ENCODE measurements around the gene ST7. TPM values are rescaled to one million over a fixed set of nuclear protein-coding genes. Genes with fewer than 3 reads are reported as not detected.

ST7 gene
- polyA plus RNA-seq, 2 of the 4 experiments (the other 2 are of a cell fraction), result 16.2 to 26.0 TPM

GRCh38 chr7:117035465-117035862 is 82.2 kb downstream of the ST7 start:
- peaks cover 7% of the 10 kb centered on the region; the same call in 1 of the 3 replicates for H3K4me1 ChIP-seq
- H3K4me3 ChIP-seq, result no peak overlapping the region
- H3K27ac ChIP-seq, result no peak overlapping the region
- H3K9me3 ChIP-seq, result peaks cover 4% of the 10 kb centered on the region; the same call in 1 of the 3 replicates
- ChIA-PET POLR2A (interaction anchor here (0.7 kb wide), 1 partner anchor 10 kb away, joined by 3 read pairs; no protein-coding TSS in a partner anchor), CTCF (interaction anchor here (1.1 to 2.1 kb wide), 4 partner anchors 22 to 68 kb away, joined by 3 to 4 read pairs (median 3); no protein-coding TSS in a partner anchor)
- TF ChIP-seq PHF8 (IDR thresholded peaks at IDR 0.05; ENCODE audit: borderline replicate concordance, low read depth), result no peak
- no peak for TF ChIP-seq FOSL2 (IDR thresholded peaks at IDR 0.05)
- no peak for TF ChIP-seq FOSL2 (CRISPR knock-in tag; IDR thresholded peaks at IDR 0.05)
- no peak for TF ChIP-seq RCOR1 (IDR thresholded peaks at IDR 0.05; ENCODE audit: low read depth, low read length)
- TF ChIP-seq KDM1A (IDR thresholded peaks at IDR 0.05; ENCODE audit: low read depth), result no peak
- TF ChIP-seq FOXS1 (CRISPR knock-in tag; IDR thresholded peaks at IDR 0.05), result no peak
- TF ChIP-seq MAZ (IDR thresholded peaks at IDR 0.05; ENCODE audit: borderline replicate concordance, low read depth, low read length), result no peak
- TF ChIP-seq ZNF302 (CRISPR knock-in tag; IDR thresholded peaks at IDR 0.05), result no peak
- no peak for TF ChIP-seq MYC (IDR thresholded peaks at IDR 0.05; ENCODE audit: borderline replicate concordance, low read length)
- no peak for TF ChIP-seq MAFK (IDR thresholded peaks at IDR 0.05; ENCODE audit: partially characterized antibody)
- TF ChIP-seq KDM5A (IDR thresholded peaks at IDR 0.05), result no peak
- TF ChIP-seq HOXA7 (CRISPR knock-in tag; IDR thresholded peaks at IDR 0.05), result no peak
- TF ChIP-seq NR3C1 (IDR thresholded peaks at IDR 0.05), result no peak
- TF ChIP-seq JUNB (IDR thresholded peaks at IDR 0.05), result no peak
- TF ChIP-seq RNF2 (IDR thresholded peaks at IDR 0.05; ENCODE audit: borderline replicate concordance, low read depth), result no peak
- no peak for TF ChIP-seq HEYL (CRISPR knock-in tag; IDR thresholded peaks at IDR 0.05)
- no peak for TF ChIP-seq CEBPB (IDR thresholded peaks at IDR 0.05)
- no peak overlapping the region for H3K4me2 ChIP-seq
- DNase-seq (ENCODE audit: low read depth in 1 of 2, low spot score in 1 of 2), result no peak
- no peak for ATAC-seq
- WGBS (ENCODE audit: missing lambda C conversion rate), result 95% methylated on average over 1 of the region's 1 CpG
- no peak for FAIRE-seq

GRCh38 chr7:117036053-117036669 is 82.9 kb downstream of the ST7 start:
- DNase-seq (ENCODE audit: low read depth in 1 of 2, low spot score in 1 of 2) (no peak), FAIRE-seq (no peak), ATAC-seq (no peak)
- TF ChIP-seq MAFK (IDR thresholded peaks at IDR 0.05; ENCODE audit: partially characterized antibody) (peak; percentile 89), FOSL2 (IDR thresholded peaks at IDR 0.05) (no peak), FOSL2 (CRISPR knock-in tag; IDR thresholded peaks at IDR 0.05) (no peak), RFX5 (IDR thresholded peaks at IDR 0.05) (no peak), JUNB (IDR thresholded peaks at IDR 0.05) (no peak), HEYL (CRISPR knock-in tag; IDR thresholded peaks at IDR 0.05) (no peak), RCOR1 (IDR thresholded peaks at IDR 0.05; ENCODE audit: low read depth, low read length) (no peak)
- H3K4me2 ChIP-seq, result no peak overlapping the region
- CTCF ChIA-PET, result interaction anchor here (1.0 to 2.1 kb wide), 6 partner anchors 13 to 90 kb away, joined by 3 to 4 read pairs (median 3); no protein-coding TSS in a partner anchor
- H3K27ac ChIP-seq, result no peak overlapping the region
- WGBS (ENCODE audit: missing lambda C conversion rate), result 76% methylated on average over 4 of the region's 4 CpGs
- no peaks in the 10 kb centered on the region for H3K9me3 ChIP-seq
- H3K4me3 ChIP-seq, result no peak overlapping the region
- POLR2A ChIA-PET, result no interaction called here
- H3K4me1 ChIP-seq, result peaks cover 7% of the 10 kb centered on the region; the same call in 1 of the 3 replicates

DNA sequence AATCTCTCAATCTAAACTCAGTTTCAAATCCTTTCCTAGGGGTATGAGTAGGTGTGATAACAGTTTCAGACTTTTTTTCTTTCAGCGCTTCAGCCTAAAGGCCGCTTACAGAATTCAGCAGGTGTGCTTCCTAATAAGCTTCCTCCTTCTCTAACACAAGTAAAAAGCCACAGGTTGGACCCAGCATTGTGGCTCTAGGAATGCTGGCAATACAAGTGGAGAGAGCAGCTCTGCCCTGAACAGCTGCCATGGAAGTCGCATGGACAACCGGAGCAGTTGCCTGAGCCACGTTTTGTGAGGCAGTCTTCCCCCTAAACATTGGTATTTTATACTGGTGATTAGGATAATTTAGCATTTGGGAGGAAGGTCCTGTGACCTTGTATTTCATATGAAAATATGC is 83.5 kb downstream of the ST7 start:
- no peaks in the 10 kb centered on the region for H3K9me3 ChIP-seq
- ChIA-PET CTCF (interaction anchor here (1.0 to 2.1 kb wide), 4 partner anchors 12 to 89 kb away, joined by 3 to 4 read pairs (median 4); no protein-coding TSS in a partner anchor), POLR2A (no interaction called here)
- ATAC-seq (no peak), FAIRE-seq (no peak), DNase-seq (ENCODE audit: low read depth in 1 of 2, low spot score in 1 of 2) (no peak)
- no peak overlapping the region for H3K27ac ChIP-seq
- peaks cover 8% of the 10 kb centered on the region; the same call in 1 of the 3 replicates for H3K4me1 ChIP-seq
- 85% methylated on average over 5 of the region's 5 CpGs for WGBS (ENCODE audit: missing lambda C conversion rate)
- H3K4me2 ChIP-seq, result no peak overlapping the region
- H3K4me3 ChIP-seq, result no peak overlapping the region
- TF ChIP-seq CBX8 (IDR thresholded peaks at IDR 0.05) (no peak), ATOH8 (CRISPR knock-in tag; IDR thresholded peaks at IDR 0.05; ENCODE audit: low read depth) (no peak), RFX5 (IDR thresholded peaks at IDR 0.05) (no peak), MAZ (IDR thresholded peaks at IDR 0.05; ENCODE audit: borderline replicate concordance, low read depth, low read length) (no peak), HOXB5 (CRISPR knock-in tag; IDR thresholded peaks at IDR 0.05) (no peak), CHD2 (IDR thresholded peaks at IDR 0.05; ENCODE audit: low read length, partially characterized antibody) (no peak), ZSCAN20 (CRISPR knock-in tag; IDR thresholded peaks at IDR 0.05) (no peak), POLR2A (IDR thresholded peaks at IDR 0.05; ENCODE audit: low read length) (no peak)
- TF ChIP-seq, protein P1, sequence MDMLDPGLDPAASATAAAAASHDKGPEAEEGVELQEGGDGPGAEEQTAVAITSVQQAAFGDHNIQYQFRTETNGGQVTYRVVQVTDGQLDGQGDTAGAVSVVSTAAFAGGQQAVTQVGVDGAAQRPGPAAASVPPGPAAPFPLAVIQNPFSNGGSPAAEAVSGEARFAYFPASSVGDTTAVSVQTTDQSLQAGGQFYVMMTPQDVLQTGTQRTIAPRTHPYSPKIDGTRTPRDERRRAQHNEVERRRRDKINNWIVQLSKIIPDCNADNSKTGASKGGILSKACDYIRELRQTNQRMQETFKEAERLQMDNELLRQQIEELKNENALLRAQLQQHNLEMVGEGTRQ (IDR thresholded peaks at IDR 0.05), result no peak
